GM18909 (cell line): ENCODE results near the gene TXNDC16.

Experiments
- ATAC-seq: cut with Tn5 transposase; IDR thresholded peaks from one replicate; pipeline ENCODE4 v1.9.1; 2021; ENCODE audit warnings: mild to moderate bottlenecking; ENCODE audit not compliant: unreplicated experiment, poor library complexity

The TXNDC16 gene

GRCh38 chr14:52458721-52459085 lies 93.6 kb downstream of the TXNDC16 start:
- ATAC-seq: no peak

- ATAC-seq: no peak
Measured at GRCh38 chr14:52457411-52457810, 94.9 kb downstream of the TXNDC16 start.

- ATAC-seq: no peak
Measured at GRCh38 chr14:52455291-52456088, 96.8 kb downstream of the TXNDC16 start.

GRCh38 chr14:52447236-52447635 lies 105.1 kb downstream of the TXNDC16 start:
- no peak for ATAC-seq

- no peak for ATAC-seq
Measured at GRCh38 chr14:52446355-52446754, 106.0 kb downstream of the TXNDC16 start.

GRCh38 chr14:52443506-52443905 lies 108.8 kb downstream of the TXNDC16 start:
- ATAC-seq: no peak

- ATAC-seq: no peak
Measured at GRCh38 chr14:52442602-52443001, 109.7 kb downstream of the TXNDC16 start.

GRCh38 chr14:52442166-52442565 lies 110.1 kb downstream of the TXNDC16 start:
- no peak for ATAC-seq

GRCh38 chr14:52439476-52439875 lies 112.8 kb downstream of the TXNDC16 start:
- ATAC-seq: no peak

GRCh38 chr14:52434955-52435354 lies 117.3 kb downstream of the TXNDC16 start:
- ATAC-seq: no peak

- ATAC-seq: no peak
Measured at GRCh38 chr14:52430474-52430873, 121.8 kb downstream of the TXNDC16 start.

GRCh38 chr14:52429451-52429850 lies 122.9 kb downstream of the TXNDC16 start:
- no peak for ATAC-seq

GRCh38 chr14:52427460-52427859 lies 124.8 kb downstream of the TXNDC16 start:
- ATAC-seq: no peak

GRCh38 chr14:52422650-52423356 lies 129.5 kb downstream of the TXNDC16 start:
- ATAC-seq: no peak

GRCh38 chr14:52417139-52417538 lies 135.2 kb downstream of the TXNDC16 start:
- no peak for ATAC-seq

- no peak for ATAC-seq
Measured at GRCh38 chr14:52413729-52414408, 138.4 kb downstream of the TXNDC16 start.

- ATAC-seq: no peak
Measured at GRCh38 chr14:52412426-52412825, 139.9 kb downstream of the TXNDC16 start.

- ATAC-seq: no peak
Measured at GRCh38 chr14:52405314-52405713, 147.0 kb downstream of the TXNDC16 start.

GRCh38 chr14:52402812-52403526 lies 149.3 kb downstream of the TXNDC16 start:
- ATAC-seq: peak; percentile 63

- no peak for ATAC-seq
Measured at GRCh38 chr14:52400846-52401245, 151.5 kb downstream of the TXNDC16 start.
